Epithelial cell of prostate (primary cell): Measurements from ENCODE around the gene LHPP.

Source experiments
- DNase-seq: peaks from one replicate; pipeline ENCODE4 v3.0.0-alpha.2; 2011; ENCODE audit warnings: low read depth, low spot score
- H3K27ac ChIP-seq: fragments of 450-650 bp; 2 replicates; pipeline ENCODE4 v1.5.1; 2017; ENCODE audit warnings: mild to moderate bottlenecking

LHPP gene

DNA sequence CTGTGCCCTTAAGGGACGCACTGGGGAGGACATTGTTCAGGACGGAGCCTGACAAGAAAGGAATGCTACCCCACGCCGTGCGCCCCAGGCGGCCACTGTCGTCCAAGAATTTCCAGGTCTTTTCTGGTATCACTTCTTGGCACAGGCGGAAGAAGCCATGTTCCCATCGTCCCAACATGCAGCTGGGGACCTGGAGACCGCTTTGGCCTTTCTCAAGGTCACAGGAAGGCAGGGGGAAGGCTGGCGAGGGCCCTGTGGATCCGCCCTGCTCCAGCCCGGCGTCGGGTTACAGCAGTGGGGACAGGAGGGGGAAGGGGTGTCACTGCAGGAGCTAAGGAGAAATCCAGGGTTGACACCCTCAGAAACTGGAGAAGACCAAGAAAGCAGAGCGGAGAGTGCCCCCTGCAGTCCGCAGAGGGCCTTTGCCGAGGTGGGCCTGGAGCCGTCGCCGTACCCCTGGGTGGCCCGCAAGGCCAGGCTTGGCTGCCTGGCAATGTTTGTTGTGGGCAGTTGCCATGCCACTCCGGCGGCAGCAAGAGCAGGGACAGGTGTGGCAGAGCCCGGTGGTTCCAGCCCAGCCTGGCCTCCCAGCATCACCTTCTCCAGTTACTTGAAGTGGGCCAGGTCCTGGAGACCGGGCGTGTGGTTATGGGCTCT, 104.1 kb downstream of the LHPP start:
- DNase-seq = no peak
- H3K27ac ChIP-seq = no peak overlapping the region

DNA sequence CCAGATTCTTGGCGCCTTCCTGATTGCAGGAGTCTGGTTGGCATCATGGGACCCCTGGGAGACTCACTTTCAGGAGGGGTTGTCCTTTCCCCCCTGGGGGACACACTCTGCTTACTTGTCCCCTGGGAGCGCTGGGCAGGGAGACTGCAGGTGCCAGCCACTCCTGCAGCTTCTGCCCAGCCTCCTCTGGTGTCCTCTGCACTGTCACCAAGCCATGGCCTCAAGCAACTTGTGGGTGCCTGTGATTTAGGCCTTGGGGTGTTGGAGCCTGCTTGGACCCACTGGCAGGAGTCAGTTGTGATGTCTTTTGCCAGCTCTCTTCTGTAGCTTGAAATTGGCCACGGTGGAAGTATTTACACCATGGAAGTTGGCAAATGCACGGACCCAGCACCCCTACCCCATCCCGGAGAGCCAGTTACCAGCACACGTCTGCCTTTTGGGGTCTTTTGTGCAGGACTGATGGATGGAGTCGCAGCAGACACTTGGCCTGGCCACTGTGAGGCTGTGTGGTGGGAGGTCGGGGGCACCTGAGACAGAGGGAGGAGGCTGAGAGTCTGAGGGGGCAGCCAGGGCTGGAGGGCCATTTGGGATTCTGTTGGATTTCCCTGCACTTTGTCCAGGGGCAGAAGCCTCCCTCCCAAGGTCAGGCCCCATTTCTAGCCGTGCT, 104.7 kb downstream of the LHPP start:
- H3K27ac ChIP-seq = no peak overlapping the region
- DNase-seq = no peak

DNA sequence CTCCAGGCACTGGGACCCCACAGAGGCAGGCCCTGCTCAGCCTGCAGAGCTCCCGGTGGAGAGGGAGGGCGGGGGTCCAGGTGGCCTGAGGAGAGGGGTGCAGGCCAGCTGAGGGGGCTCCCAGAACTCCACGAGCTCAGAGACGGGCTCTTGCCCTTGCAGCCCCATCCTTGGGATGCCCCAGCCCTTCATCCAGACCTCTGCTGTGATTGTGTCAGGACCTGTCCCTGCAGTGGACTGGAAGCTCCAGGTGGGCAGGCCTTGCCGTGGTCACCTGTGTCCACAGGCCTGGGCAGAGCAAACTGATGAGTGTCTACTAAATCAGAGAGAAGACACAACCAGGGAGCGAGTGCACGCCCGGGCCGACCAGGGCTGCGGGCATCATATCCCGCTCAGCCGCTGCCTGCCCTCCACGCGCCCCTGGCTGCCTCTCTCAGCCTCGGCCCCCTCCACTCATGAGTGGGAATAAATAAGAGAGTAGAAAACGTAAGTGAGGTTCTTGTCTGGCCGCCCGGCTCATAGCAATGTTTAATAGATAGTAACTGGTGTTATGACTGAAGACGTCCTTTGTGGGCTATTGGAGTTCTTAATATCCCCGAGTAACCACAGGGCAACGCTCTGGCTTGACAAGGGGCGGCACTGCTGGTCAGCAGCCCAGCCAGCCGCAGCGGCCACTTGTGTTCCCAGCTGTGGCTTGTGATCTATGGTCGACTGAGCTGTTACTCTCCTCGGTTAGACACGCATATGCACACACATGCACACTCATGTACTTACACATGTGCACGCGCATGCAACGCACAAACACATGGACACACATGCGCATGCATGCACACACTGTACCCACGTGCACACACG, 105.6 kb downstream of the LHPP start:
- DNase-seq = no peak
- H3K27ac ChIP-seq = no peak overlapping the region

DNA sequence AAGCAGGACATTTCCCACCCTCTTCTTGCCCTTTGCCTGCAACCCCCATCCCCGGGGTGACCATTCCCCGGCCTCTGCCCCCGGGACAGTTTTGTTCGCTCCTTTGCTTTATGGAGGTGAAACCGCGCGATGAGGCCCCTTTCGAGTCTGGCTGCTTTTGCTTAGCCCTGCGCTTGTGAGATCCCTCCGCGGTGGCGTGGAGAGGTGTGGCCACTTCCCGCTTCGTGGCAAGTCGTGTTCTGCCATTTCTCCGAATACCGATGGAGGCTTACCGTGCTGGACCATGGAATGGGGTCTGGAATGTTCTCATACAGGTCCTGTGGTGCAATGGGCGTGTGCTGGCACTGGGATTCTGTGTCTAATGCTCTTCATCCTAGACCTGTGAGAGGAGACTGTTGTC, 106.7 kb downstream of the LHPP start:
- DNase-seq = no peak
- no peak overlapping the region for H3K27ac ChIP-seq

DNA sequence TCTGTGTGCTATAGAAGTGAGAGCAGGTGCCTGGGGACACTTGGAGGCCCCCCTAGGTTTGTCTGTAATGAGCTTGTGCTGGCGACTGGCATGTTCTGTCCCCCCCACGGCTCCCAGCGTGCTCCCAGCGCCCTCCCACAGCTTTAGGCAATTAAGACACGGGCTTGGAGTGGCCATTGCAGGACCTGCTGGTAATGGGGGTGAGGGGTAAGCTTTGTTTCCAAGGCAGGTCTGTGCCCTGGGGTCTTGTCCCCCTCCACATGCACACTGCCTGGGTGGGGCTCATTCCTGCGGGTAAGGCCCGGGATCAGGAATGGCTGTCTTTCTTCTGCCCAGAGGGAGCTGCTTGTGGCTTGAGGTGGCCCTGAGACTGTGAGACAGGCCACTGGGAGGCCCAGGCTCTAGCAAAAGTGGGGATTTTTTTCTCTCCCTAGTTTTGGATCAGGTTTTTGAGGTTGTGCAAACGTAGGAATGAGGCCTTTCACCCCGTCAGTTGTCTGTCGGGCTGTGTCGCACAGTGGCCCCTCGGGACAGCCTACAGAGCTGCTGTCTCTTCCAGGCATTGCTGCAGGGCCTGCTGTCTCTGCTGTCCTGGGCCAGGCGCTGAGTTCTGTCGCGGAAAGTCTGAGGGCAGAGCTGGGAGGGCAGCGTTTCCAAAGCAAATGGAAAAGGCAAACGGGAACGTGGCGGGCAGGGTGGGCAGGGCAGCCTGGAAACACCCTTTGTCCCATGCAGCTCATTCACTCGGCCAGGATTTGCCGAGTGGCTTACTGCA, 107.4 kb downstream of the LHPP start:
- DNase-seq = no peak
- no peak overlapping the region for H3K27ac ChIP-seq

DNA sequence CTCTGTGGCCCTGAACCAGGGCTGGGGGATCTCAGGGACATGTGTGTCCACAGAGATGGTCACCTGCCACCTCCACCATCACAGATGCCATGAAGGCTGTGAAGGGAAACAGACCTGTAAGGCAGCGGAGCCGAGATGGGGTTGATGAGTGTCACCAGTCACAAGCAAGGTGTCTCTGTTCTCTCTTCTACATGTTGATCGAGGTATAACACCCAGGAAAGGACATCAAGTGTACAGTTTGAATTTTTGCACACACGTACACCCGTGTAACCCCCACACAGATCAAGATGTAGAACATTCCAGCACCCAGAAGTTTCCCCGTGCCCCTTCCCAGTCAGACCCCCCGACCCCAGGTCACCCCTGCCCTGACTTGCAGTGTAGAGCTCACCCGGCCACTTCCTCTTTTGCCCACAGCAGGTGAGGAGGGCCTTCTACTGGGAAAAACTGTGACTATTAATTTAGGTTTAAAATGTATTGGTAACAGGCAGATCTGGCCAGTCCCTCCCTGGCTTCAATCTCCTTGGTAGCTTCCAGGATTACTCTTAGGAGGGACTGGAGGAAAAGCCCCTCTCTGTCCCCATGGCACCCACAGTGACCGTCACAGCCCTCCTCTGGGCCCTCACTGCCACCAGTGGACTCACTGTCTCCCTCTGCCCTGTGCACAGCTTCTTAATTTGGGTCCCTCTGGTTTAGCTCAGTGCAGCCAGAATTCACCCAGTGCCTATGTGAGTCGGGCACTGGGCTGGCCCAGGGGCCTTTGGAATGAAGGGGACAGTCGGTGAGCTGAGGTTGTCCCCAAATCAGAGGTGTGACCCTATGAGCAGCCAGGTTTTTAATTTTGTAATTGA, 108.2 kb downstream of the LHPP start:
- DNase-seq = no peak

DNA sequence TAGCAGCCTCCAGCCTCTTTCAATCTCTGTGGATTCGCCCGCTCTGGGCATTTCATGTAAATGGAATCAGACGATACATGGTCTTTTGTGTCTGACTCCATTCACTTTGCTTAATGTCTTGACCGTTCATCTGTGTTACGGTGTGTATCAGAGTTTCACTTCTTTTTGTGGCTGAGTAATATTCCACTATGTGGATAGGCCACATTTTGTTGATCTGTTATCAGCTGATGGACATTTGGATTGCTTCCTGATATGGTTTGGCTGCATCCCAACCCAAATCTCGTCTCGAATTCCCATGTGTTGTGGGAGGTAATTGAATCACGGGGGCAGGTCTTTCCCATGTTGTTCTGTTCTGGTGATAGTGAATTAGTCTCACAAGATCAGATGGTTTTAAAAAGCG, 109.0 kb downstream of the LHPP start:
- DNase-seq = no peak
- no peak overlapping the region for H3K27ac ChIP-seq

More for the DNA sequence above, 108.2 kb downstream of the LHPP start:
- no peak overlapping the region for H3K27ac ChIP-seq

DNA sequence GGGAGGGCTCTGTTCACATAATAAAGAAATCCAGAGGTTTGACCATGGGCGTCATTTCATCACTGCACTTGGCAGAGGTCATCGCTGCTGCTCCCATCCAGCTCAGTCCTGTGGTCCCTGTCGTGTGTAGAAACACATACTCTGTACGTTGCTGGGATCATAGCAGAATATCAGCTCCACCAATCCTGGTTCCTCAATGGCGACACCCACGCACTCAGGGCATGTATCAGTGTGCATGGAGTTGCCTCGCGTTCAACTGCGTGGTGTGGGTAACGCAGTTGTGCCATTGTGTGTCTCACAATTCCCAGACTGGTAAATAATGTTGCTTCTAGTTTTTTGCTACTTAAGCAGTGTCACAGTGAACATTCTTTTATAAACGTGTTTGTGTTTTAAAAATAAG, 111.1 kb downstream of the LHPP start:
- no peak overlapping the region for H3K27ac ChIP-seq

DNA sequence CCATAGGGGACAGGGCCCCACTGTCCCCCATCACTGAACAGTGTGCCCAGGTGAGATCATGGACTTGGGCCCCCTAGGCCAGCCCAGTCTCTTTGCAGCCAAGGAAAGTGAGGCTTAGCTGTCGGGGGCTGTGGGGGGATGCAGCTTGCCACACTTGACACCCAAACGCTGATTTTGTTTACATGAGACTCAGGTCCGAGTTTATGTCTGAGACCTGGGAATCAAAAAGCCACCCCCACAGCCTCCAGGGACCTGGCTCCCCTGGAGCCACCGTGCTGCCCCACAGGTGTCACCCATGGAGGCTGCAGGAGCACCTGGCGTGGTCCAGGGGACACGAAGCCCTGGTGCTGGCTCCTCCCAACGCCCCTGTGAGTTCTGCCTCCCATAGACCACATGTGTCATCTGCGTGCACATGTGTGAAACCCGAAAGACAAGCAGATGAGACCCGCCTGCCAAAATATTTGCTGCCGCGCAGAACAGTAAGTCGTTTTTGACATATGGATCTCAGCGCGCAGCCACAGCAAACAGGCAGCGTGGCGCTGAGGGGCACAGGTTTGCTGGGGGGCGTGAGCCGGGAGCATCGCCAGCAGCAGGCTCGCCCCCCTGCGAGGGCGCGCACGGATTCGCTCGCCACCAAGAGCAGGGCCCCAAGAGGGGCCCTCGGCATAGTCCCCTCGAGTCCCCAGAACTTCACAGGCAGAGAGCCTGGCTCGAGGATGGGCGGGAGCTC, 112.3 kb downstream of the LHPP start:
- H3K27ac ChIP-seq = no peak overlapping the region
- DNase-seq = no peak

More for the DNA sequence above, 111.1 kb downstream of the LHPP start:
- DNase-seq = no peak

DNA sequence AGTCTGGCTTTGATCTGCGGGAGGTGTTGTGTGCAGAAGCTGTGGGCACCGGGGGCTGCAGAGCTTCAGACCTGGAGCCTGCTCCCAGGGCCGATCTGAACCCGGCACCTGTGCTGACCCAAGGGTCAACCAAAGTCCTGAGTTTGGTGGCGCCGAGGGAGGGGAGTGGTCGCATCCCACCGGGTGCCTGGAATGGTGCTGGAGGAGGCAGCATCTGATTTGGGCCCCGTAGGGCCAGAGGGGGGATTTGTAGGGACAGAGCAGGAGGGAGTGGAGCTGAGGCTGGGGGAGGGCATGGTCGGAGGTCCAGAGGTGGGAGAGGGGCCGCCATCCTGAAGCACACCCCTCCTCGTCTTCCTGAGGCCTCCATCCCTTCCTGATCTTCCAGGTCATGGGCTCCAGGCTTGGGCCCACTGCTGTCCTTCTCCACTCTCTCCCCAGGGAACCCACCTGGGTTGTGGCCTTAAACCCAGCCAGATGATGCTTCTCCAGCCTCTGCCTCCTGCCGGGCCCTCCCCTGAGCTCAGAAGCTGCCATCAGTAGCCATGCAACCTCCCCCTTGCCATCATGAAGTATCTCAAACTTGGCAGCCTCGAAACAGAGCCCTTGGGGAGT, 112.9 kb downstream of the LHPP start:
- no peak for DNase-seq
- no peak overlapping the region for H3K27ac ChIP-seq

- H3K27ac ChIP-seq = no peak overlapping the region
- no peak for DNase-seq
These were observed 113.7 kb downstream of the LHPP start for GRCh38 chr10:124575107-124576035.

GRCh38 chr10:124576526-124577420, 115.2 kb downstream of the LHPP start:
- no peak overlapping the region for H3K27ac ChIP-seq
- no peak for DNase-seq

- no peak for DNase-seq
- H3K27ac ChIP-seq = no peak overlapping the region
These were observed 116.0 kb downstream of the LHPP start for GRCh38 chr10:124577651-124578050.

GRCh38 chr10:124578231-124579010, 116.8 kb downstream of the LHPP start:
- H3K27ac ChIP-seq = no peak overlapping the region
- DNase-seq = no peak

GRCh38 chr10:124579011-124579399, 117.4 kb downstream of the LHPP start:
- H3K27ac ChIP-seq = no peak overlapping the region
- peak; percentile 18 for DNase-seq

GRCh38 chr10:124586142-124586541, 124.5 kb downstream of the LHPP start:
- DNase-seq = no peak
- H3K27ac ChIP-seq = no peak overlapping the region
